ENCODE data around the gene RPL37. TPM values are rescaled to one million over a fixed set of nuclear protein-coding genes. Genes with fewer than 3 reads are reported as not detected.

Gene RPL37
- total and polyA plus RNA-seq, 4 donors, result 40.5 to 1,326 (median 722) TPM

DNA sequence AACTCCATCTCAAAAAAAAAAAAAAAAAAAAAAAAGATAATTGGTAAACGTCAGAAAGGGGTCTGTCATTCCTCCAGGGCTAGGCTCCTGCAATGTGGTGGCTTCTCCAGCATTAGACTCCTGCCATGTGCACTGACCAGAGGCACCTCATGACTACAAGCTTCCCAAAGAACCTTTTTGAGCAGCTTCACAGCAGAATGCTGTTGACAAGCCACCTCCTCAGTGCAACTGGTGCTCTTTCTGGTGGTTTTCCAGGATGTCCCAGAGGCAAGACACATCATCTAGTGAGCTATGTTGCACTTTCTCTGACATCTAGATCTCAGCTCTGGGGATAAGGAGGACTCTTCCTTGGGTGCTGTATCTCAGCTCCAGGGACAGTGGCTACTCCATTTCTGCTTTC, 11.6 kb downstream of the RPL37 start:
- WGBS, result 45% methylated on average over 1 of the region's 1 CpG
- TF ChIP-seq NR2F2 (IDR thresholded peaks at IDR 0.05) (no peak), RXRA (IDR thresholded peaks at IDR 0.05) (no peak)
- TF ChIP-seq, protein P1, sequence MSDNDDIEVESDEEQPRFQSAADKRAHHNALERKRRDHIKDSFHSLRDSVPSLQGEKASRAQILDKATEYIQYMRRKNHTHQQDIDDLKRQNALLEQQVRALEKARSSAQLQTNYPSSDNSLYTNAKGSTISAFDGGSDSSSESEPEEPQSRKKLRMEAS (IDR thresholded peaks at IDR 0.05), result no peak

DNA sequence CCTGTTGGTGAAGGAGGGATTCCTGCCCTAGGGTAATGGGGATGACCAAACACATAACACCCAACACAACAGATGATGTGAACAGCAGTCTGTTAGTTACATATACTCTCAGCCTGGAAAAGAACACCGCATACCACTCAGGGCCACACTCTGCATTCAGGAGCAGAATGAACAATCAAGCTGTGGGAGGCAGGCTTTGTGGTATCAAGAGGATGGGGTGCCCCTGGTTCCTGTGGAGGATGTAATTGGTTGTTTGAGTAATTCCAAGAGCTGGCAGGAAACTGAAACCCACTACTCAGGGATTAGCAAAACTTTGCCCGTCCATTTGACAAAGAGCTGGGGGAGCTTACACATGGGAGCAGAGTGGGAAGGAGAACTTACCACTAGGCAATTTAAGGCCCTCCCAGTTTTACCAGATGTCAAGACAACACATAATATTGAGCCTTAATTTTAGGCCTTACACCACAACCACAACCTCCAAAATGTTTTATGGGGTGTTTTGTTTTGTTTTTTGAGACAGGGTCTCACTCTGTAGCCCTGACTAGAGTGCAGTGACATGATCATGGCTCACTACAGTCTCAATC, 21.2 kb downstream of the RPL37 start:
- Histone ChIP-seq H3K27me3 (ENCODE audit: control insufficient read depth in 4 of 4, insufficient read depth in 4 of 4, low read length in 3 of 4) (no peaks in the 10 kb centered on the region), H3K9me3 (ENCODE audit: control insufficient read depth in 4 of 4, low read length in 3 of 4) (no peaks in the 10 kb centered on the region), H3K27ac (ENCODE audit: low read depth in 1 of 2, low read length in 2 of 2) (no peak overlapping the region), H3K4me1 (ENCODE audit: control insufficient read depth in 4 of 4, insufficient read depth in 4 of 4, low read length in 3 of 4) (no peaks in the 10 kb centered on the region), H3K4me3 (ENCODE audit: low read depth in 1 of 3, low read length in 3 of 3) (no peak overlapping the region), H3K36me3 (ENCODE audit: control insufficient read depth in 4 of 4, insufficient read depth in 3 of 4, low read depth in 1 of 4, low read length in 3 of 4) (no peaks in the 10 kb centered on the region), H3K9ac (ENCODE audit: low read depth in 1 of 2, low read length in 2 of 2) (no peak overlapping the region)
- TF ChIP-seq EGR1 (IDR thresholded peaks at IDR 0.05; ENCODE audit: low read depth in 2 of 2), result no peak
- TF ChIP-seq, protein P2, sequence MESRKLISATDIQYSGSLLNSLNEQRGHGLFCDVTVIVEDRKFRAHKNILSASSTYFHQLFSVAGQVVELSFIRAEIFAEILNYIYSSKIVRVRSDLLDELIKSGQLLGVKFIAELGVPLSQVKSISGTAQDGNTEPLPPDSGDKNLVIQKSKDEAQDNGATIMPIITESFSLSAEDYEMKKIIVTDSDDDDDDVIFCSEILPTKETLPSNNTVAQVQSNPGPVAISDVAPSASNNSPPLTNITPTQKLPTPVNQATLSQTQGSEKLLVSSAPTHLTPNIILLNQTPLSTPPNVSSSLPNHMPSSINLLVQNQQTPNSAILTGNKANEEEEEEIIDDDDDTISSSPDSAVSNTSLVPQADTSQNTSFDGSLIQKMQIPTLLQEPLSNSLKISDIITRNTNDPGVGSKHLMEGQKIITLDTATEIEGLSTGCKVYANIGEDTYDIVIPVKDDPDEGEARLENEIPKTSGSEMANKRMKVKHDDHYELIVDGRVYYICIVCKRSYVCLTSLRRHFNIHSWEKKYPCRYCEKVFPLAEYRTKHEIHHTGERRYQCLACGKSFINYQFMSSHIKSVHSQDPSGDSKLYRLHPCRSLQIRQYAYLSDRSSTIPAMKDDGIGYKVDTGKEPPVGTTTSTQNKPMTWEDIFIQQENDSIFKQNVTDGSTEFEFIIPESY (IDR thresholded peaks at IDR 0.05), result no peak
- TF ChIP-seq, protein P3, sequence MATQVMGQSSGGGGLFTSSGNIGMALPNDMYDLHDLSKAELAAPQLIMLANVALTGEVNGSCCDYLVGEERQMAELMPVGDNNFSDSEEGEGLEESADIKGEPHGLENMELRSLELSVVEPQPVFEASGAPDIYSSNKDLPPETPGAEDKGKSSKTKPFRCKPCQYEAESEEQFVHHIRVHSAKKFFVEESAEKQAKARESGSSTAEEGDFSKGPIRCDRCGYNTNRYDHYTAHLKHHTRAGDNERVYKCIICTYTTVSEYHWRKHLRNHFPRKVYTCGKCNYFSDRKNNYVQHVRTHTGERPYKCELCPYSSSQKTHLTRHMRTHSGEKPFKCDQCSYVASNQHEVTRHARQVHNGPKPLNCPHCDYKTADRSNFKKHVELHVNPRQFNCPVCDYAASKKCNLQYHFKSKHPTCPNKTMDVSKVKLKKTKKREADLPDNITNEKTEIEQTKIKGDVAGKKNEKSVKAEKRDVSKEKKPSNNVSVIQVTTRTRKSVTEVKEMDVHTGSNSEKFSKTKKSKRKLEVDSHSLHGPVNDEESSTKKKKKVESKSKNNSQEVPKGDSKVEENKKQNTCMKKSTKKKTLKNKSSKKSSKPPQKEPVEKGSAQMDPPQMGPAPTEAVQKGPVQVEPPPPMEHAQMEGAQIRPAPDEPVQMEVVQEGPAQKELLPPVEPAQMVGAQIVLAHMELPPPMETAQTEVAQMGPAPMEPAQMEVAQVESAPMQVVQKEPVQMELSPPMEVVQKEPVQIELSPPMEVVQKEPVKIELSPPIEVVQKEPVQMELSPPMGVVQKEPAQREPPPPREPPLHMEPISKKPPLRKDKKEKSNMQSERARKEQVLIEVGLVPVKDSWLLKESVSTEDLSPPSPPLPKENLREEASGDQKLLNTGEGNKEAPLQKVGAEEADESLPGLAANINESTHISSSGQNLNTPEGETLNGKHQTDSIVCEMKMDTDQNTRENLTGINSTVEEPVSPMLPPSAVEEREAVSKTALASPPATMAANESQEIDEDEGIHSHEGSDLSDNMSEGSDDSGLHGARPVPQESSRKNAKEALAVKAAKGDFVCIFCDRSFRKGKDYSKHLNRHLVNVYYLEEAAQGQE (IDR thresholded peaks at IDR 0.05), result no peak
- no peak for TF ChIP-seq FOXA1 (IDR thresholded peaks at IDR 0.05)
- TF ChIP-seq FOXA2 (IDR thresholded peaks at IDR 0.05), result no peak
- TF ChIP-seq, protein P4, sequence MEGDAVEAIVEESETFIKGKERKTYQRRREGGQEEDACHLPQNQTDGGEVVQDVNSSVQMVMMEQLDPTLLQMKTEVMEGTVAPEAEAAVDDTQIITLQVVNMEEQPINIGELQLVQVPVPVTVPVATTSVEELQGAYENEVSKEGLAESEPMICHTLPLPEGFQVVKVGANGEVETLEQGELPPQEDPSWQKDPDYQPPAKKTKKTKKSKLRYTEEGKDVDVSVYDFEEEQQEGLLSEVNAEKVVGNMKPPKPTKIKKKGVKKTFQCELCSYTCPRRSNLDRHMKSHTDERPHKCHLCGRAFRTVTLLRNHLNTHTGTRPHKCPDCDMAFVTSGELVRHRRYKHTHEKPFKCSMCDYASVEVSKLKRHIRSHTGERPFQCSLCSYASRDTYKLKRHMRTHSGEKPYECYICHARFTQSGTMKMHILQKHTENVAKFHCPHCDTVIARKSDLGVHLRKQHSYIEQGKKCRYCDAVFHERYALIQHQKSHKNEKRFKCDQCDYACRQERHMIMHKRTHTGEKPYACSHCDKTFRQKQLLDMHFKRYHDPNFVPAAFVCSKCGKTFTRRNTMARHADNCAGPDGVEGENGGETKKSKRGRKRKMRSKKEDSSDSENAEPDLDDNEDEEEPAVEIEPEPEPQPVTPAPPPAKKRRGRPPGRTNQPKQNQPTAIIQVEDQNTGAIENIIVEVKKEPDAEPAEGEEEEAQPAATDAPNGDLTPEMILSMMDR (IDR thresholded peaks at IDR 0.05; ENCODE audit: low read depth, low read length, missing input control), result no peak
- DNase-seq (ENCODE audit: low spot score), result no peak
- 92% methylated on average over 2 of the region's 2 CpGs for WGBS

More for the DNA sequence above, 11.6 kb downstream of the RPL37 start:
- H3K27ac ChIP-seq (ENCODE audit: low read depth in 1 of 2, low read length in 2 of 2), result no peak overlapping the region
- H3K4me3 ChIP-seq (ENCODE audit: low read depth in 1 of 3, low read length in 3 of 3), result no peak overlapping the region
- H3K36me3 ChIP-seq (ENCODE audit: control insufficient read depth in 4 of 4, insufficient read depth in 3 of 4, low read depth in 1 of 4, low read length in 3 of 4), result peaks cover 7 to 21% (median 17%) of the 10 kb centered on the region in 4 donors
- no peak overlapping the region for H3K9ac ChIP-seq (ENCODE audit: low read depth in 1 of 2, low read length in 2 of 2)
- no peaks in the 10 kb centered on the region for H3K27me3 ChIP-seq (ENCODE audit: control insufficient read depth in 4 of 4, insufficient read depth in 4 of 4, low read length in 3 of 4)
- no peaks in the 10 kb centered on the region for H3K9me3 ChIP-seq (ENCODE audit: control insufficient read depth in 4 of 4, low read length in 3 of 4)
- no peak for DNase-seq (ENCODE audit: low spot score)
- no peaks in the 10 kb centered on the region for H3K4me1 ChIP-seq (ENCODE audit: control insufficient read depth in 4 of 4, insufficient read depth in 4 of 4, low read length in 3 of 4)

DNA sequence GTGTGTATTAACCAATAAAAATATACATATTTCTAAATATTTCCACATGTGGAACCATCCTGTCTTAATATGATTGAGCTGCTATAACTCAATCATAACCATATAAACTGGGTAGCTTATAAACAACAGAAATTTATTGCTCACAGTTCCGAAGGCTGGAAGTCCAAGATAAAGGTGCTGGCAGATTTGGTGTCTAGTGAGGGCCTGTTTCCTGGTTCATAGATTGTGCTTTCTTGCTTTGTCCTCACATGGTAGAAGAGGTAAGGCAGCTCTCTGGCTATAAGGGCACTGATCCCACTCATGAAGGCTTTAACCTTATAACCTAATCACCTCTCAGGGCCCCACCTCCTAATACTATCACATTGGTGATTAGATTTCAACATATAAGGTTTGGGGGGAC, 22.9 kb downstream of the RPL37 start:
- Histone ChIP-seq H3K9me3 (ENCODE audit: control insufficient read depth in 4 of 4, low read length in 3 of 4) (no peaks in the 10 kb centered on the region), H3K4me1 (ENCODE audit: control insufficient read depth in 4 of 4, insufficient read depth in 4 of 4, low read length in 3 of 4) (no peaks in the 10 kb centered on the region), H3K27ac (ENCODE audit: low read depth in 1 of 2, low read length in 2 of 2) (no peak overlapping the region), H3K27me3 (ENCODE audit: control insufficient read depth in 4 of 4, insufficient read depth in 4 of 4, low read length in 3 of 4) (no peaks in the 10 kb centered on the region), H3K4me3 (ENCODE audit: low read depth in 1 of 3, low read length in 3 of 3) (no peak overlapping the region), H3K36me3 (ENCODE audit: control insufficient read depth in 4 of 4, insufficient read depth in 3 of 4, low read depth in 1 of 4, low read length in 3 of 4) (no peaks in the 10 kb centered on the region), H3K9ac (ENCODE audit: low read depth in 1 of 2, low read length in 2 of 2) (no peak overlapping the region)
- no peak for DNase-seq (ENCODE audit: low spot score)
- TF ChIP-seq YY1 (IDR thresholded peaks at IDR 0.05), result no peak
- no peak for TF ChIP-seq TAF1 (conservative IDR thresholded peaks at IDR 0.05)
- TF ChIP-seq RXRA (IDR thresholded peaks at IDR 0.05), result no peak
- no peak for TF ChIP-seq GABPA (IDR thresholded peaks at IDR 0.05 in 1 of 2, conservative IDR thresholded peaks at IDR 0.05 in 1 of 2)
- no peak for TF ChIP-seq RAD21 (IDR thresholded peaks at IDR 0.05)
- TF ChIP-seq, protein P1 (IDR thresholded peaks at IDR 0.05), result no peak
- WGBS, result 40% methylated on average over 1 of the region's 1 CpG

Measured in liver (tissue), 9 donors.